NCI-H2196 (cell line): ENCODE data around the gene PMEPA1.

Experiments used
- DNase-seq: peaks from one replicate; lab custom pipeline; 2025; ENCODE audit not compliant: unreplicated experiment; lab: John Stamatoyannopoulos, UW

Gene PMEPA1

GRCh38 chr20:57712341-57712740 lies 2.5 kb upstream of the PMEPA1 start:
- DNase-seq = no peak

DNA sequence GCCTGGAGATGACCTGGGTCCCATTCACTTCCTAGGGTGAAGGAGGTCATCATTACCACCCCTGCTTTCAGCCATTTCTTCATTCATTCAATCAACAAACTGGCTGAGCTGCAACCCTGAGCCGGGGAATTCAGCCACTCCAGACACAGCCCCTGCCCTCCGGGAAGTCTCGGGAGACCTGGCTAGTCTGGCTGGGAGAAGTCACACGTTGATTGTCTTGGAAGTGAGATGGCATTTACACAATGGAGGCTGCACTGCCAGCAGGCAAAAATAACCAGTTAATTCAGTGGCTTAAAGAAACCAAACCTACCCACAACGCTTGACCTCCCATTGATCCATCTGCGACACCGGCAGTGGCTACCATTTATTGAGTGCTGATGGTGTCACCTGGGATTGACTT lies 2.0 kb upstream of the PMEPA1 start:
- DNase-seq = no peak

GRCh38 chr20:57711311-57711712 lies 1.5 kb upstream of the PMEPA1 start:
- no peak for DNase-seq

GRCh38 chr20:57710841-57711240 lies 1.0 kb upstream of the PMEPA1 start:
- no peak for DNase-seq

GRCh38 chr20:57708694-57709673 lies 831 bp downstream of the PMEPA1 start:
- DNase-seq = no peak

DNA sequence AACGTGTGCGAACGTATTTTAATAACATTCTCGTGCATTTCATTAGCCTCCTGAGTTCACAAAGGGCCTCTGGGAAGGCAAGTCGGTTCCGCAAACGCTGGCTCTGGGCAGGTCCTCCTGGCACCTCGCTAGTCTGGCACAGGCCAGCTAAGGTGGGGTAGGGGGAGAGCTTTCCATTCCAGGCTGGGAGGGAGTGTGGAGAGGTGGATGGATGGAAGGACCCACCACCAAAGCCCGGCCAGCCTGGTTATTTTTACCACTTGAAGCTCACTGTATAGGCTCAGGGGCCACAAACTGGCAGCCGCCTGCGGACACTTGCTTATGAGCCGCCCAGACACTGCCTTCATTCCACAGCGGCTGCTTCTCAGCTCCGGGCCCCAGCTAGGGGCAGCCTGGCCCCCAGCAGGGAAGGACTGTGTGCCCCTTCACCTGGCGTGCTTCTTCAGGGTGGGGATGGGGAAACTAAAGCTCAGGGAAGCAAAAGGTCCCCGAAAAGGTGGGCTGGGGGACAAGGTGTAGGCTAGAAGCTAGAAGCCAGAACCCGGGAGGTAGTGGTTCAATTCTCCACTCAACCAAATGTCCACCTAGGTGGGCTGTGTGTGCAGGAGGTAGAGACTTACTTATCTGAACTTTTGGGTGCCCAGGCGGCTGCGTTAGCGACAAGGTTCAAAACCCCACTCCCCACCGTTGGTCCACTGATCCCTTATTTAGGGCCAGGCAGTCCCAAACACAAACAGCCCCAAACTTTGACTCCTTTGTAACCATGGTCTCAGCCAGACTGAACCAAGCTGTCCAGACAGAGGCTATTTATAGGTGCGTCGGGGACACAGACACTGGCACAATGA lies 1.7 kb downstream of the PMEPA1 start:
- no peak for DNase-seq

- DNase-seq = no peak
Measured at GRCh38 chr20:57707320-57707719, 2.5 kb downstream of the PMEPA1 start.

DNA sequence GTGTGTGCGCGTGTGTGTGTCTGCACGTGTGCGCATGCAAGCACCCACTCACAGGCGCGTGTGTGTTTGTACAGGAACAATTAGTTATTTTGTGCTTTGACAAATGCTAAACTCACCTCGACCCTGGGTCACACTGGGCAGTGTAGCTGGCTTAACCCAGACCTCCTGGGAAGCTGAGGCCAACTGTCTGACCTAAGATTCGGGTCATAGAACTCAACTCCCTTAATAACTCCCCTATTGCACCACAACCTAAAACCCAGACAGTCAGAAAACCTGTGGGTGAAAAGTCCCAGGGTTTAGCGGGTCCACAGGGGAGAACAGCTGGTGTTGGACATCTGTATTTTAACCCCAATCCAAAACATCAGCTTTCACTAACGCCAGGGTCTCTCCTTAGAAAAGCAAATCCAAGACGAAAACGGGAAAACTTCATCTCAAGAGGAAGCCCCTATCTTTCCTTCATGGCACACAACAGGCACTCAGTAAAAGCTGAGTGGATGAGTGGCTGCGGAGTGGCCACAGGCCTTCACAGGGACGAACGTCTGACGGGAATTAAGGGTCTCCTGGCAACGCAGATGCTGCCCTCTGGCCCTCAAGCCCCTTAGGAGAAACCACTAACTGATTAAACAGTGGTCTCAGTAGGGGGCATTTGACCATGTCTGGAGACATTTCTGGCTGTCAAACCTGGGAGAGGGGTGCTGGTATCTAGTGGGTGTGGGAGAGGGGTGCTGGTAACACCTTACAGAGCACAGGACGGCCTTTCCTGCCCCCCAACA lies 4.5 kb downstream of the PMEPA1 start:
- DNase-seq = no peak

DNA sequence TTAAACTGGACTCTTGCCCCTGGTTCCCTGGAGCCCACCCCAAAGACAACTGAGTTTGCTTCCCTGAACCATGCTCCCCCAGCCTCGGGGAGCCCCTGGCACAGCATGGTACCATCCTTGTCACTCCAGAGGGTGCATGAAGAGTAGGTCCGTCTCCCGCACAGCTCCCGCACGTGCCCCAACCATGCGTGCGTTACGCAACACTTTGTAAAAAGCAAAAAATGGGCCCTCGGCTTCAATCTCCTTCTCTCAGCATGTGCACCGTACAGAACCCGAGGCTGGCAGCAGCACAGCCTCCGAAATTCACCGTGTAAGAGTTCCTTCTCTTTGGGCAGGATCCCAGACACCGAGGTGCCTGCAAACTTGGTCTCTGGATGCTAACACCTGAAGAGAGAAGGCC lies 5.6 kb downstream of the PMEPA1 start:
- no peak for DNase-seq

DNA sequence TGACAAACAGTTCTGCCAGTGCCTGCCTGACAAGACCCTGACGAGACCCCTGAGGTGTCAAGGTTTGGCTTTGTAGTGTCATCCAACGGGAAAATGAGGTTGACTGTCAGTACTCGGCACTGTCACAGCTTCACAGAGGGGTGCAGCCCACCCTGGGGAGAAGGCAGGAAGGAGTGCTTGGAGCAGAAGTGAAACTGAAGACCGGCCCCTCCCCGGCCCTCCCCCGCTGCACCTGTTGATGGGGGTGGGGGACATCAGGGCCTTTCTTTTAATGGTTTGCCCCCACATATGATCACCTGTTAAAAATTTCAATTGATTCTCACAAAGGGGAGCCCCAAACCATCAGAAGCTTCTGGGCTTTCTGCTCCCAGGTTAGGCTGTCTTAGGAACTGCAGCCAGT lies 6.8 kb downstream of the PMEPA1 start:
- no peak for DNase-seq

GRCh38 chr20:57702521-57702920 lies 7.3 kb downstream of the PMEPA1 start:
- no peak for DNase-seq

DNA sequence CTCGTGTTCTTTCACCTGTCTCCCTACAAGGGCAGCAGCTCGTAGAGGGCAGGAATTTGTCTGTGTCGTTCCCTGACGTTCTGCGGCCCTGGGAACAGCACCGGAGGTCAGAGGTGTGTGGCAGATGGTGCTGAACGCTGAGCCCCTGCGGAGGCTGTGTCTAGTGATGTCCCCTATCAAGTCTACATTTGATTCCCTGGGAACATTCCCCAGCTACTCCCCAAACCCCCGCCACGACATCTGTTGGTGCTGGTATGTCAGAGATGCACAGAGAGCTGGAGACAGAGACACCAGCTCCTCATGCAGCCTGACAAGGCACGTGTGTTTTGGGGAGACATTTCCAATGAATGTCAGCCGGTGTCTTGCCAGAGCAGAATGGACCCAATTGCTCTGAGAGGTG lies 7.7 kb downstream of the PMEPA1 start:
- DNase-seq = no peak

GRCh38 chr20:57701651-57702050 lies 8.2 kb downstream of the PMEPA1 start:
- no peak for DNase-seq

GRCh38 chr20:57701090-57701489 lies 8.7 kb downstream of the PMEPA1 start:
- no peak for DNase-seq

- no peak for DNase-seq
Measured at GRCh38 chr20:57699395-57699794, 10.4 kb downstream of the PMEPA1 start.

GRCh38 chr20:57698867-57699275 lies 10.9 kb downstream of the PMEPA1 start:
- no peak for DNase-seq

- no peak for DNase-seq
Measured at GRCh38 chr20:57698116-57698866, 11.5 kb downstream of the PMEPA1 start.

DNA sequence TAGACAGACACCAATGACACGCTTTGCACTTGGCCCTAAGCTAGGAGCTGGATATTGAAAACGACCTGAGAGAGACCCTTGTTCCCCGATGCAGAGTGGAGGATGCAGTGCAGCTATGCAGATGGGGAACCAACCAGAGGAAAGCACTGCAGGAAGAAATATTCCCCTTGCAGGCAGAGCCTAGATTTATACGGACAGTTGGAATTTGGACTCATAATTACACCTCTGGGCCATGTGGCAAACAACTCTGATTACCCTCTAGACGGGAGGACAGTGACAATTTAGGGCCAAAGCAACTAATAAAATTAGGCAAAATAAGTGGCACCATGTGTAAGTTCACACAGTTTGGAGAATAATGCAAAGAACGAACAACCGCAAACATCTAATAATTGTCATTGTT lies 12.3 kb downstream of the PMEPA1 start:
- no peak for DNase-seq

DNA sequence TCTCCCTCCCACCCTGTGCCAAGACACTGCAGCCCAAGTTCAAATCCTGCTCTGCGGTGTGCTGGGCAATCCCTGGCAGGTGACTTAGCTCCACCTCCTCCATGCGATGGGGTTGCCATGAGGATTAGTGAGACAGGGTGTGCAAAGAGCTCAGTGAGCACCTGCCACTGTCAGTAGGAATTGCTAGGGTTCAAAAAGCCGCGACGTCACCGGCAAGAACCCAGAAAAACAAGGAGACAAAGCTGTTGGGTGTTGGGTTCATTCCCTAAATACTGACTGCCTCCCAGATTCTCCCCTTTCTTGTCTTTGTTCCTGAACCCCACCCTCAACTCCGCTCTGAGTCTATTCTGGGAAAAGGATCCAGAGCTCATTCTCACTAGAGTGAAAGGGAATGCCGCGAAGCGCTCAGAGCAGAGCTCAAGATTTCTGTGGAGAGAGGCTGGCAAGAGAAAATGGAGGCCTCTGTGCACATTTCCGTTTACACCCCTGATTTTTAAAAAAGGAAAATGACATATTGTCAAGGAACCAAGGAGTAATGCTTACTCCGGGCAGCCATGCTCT lies 13.3 kb downstream of the PMEPA1 start:
- no peak for DNase-seq

DNA sequence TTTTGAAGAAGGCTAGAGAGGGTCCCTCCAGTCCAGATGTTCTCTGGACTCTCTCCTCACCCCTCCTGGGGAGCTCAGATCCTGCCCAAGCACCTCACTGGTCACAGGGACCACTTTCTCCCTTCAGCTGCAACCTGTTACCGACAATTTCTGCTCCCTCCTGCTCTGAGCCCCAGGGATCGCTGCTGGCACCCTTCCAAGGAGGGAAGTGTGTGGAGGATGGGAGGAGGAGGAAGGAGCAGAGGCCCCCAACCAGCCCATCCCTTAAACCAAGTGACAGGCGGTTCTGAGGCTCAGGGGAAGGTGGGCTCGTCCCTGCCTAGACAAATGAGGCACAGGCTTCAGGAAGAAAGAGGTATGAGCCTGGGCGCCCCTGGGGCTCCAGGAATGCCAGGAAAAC lies 13.9 kb downstream of the PMEPA1 start:
- no peak for DNase-seq
